ENCODE results near the gene CACFD1.

- no peak for TF ChIP-seq CTCF (IDR thresholded peaks at IDR 0.05)
- no peak for TF ChIP-seq POLR2A (IDR thresholded peaks at IDR 0.05)
Observed at GRCh38 chr9:133456409-133456808, 3.4 kb upstream of the CACFD1 start.

Data from heart left ventricle (tissue), 13 donors.